Choroid plexus epithelial cell (primary cell): ENCODE results near the gene ZNF236.

ENCODE experiments used
- DNase-seq: peaks from one replicate; pipeline ENCODE4 v3.0.0-alpha.2; 2010; ENCODE audit warnings: low read depth
- H3K4me3 ChIP-seq: 2 replicates; pipeline ENCODE4 v1.5.1; 2011; ENCODE audit warnings: low read depth, mild to moderate bottlenecking, control low read depth, low read length, moderate library complexity
- CTCF ChIP-seq: conservative IDR thresholded peaks from 2 replicates; pipeline ENCODE4 v1.5.1; 2011; ENCODE audit warnings: low read depth, mild to moderate bottlenecking, control low read depth, inconsistent platforms, low read length, moderate library complexity

The ZNF236 gene

GRCh38 chr18:76955524-76956170, 133.3 kb downstream of the ZNF236 start:
- no peak overlapping the region for H3K4me3 ChIP-seq
- DNase-seq, result no peak
- TF ChIP-seq CTCF, result no peak

GRCh38 chr18:76956648-76957047, 134.3 kb downstream of the ZNF236 start:
- no peak for TF ChIP-seq CTCF
- no peak for DNase-seq
- H3K4me3 ChIP-seq, result no peak overlapping the region

- peak; percentile 64 for DNase-seq
- TF ChIP-seq CTCF, result peak; percentile 31
- H3K4me3 ChIP-seq, result no peak overlapping the region
Observed at GRCh38 chr18:76957384-76958355, 135.3 kb downstream of the ZNF236 start.

GRCh38 chr18:76958692-76959341, 136.5 kb downstream of the ZNF236 start:
- no peak for TF ChIP-seq CTCF
- DNase-seq, result peak; percentile 61
- H3K4me3 ChIP-seq, result no peak overlapping the region

- DNase-seq, result no peak
- no peak overlapping the region for H3K4me3 ChIP-seq
- no peak for TF ChIP-seq CTCF
Observed at GRCh38 chr18:76959605-76960004, 137.2 kb downstream of the ZNF236 start.

GRCh38 chr18:76960528-76961035, 138.2 kb downstream of the ZNF236 start:
- no peak for TF ChIP-seq CTCF
- no peak overlapping the region for H3K4me3 ChIP-seq
- no peak for DNase-seq
